ENCODE data around the gene PDE5A.
A peak's percentile ranks its signal among the peaks of the same experiment; 100 is the strongest.

Gene PDE5A

DNA sequence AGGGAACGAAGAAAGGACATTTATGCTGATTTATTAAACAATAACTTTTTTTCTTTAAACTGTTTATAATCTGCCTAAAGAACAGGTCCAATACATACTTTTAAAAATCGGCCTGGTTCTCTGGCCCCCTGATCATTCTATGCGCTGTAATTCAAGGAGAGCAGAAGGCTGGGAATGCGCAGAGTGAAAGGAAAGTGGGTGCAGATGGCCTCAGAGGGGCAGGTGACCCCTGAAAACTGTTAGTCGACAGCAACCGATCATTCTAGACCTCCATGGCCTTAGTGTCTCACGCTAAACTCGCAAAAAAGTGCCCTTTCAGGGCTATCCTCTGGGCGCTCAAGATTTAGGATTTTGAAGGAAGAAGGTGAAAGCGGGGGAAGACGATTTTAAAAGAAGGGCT is 2.2 kb downstream of the PDE5A start:
- H3K27me3 ChIP-seq = no peaks in the 10 kb centered on the region
- TF ChIP-seq Cebpa-rat (IDR thresholded peaks at IDR 0.05) = no peak
- peak overlapping the region; percentile 98 for H3K4me2 ChIP-seq
- no peaks in the 10 kb centered on the region for H3K9me3 ChIP-seq
- H3K36me3 ChIP-seq = no peaks in the 10 kb centered on the region
- H4K20me1 ChIP-seq = no peaks in the 10 kb centered on the region
- H3K4me3 ChIP-seq = peak overlapping the region; percentile 85
- no peak overlapping the region for H3K9ac ChIP-seq
- H3K27ac ChIP-seq = no peak overlapping the region
- H3K4me1 ChIP-seq = peaks cover 13% of the 10 kb centered on the region

DNA sequence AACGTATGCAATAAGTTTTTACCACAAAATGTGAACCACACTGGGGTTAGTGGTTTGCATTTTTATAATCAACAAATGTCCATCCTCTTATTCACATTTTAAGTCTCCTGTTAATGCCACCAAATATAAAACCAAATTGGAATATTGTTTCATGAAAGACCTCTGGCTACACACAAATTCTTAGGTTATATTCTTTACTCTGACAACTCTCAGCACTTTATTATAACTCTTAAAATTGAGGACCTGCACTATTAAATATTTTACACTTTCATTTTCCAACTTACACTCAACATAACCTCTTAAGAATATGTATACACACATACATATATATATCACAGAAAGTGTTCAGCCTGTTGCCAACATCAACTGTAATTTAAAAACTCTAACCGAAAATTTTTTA is 2.8 kb downstream of the PDE5A start:
- Histone ChIP-seq H3K4me1 (peaks cover 13% of the 10 kb centered on the region), H3K4me3 (no peak overlapping the region), H3K9ac (no peak overlapping the region), H3K27ac (no peak overlapping the region), H3K36me3 (no peaks in the 10 kb centered on the region), H3K4me2 (no peak overlapping the region), H3K27me3 (no peaks in the 10 kb centered on the region), H3K9me3 (no peaks in the 10 kb centered on the region), H4K20me1 (no peaks in the 10 kb centered on the region)
- TF ChIP-seq Cebpa-rat (IDR thresholded peaks at IDR 0.05) = no peak

DNA sequence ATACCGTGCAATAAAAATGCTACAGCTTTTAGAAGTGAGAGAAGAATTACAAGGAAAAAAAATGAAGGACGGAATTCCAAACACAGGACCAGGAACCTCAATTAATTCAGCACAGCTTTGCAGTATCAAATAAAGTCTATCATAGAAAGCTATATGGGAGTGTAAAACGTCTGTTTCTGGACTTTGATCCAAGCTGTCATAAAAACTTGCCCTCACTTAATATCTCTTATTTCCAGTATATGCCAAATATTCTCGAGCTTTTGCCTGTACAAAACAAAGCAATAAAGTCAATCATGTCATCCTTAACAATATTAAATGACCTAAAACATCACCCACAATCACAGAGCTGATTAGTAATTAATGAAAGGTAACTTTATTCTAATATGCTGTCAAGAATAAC is 4.2 kb downstream of the PDE5A start:
- no peak overlapping the region for H3K4me2 ChIP-seq
- H3K27ac ChIP-seq = no peak overlapping the region
- TF ChIP-seq Cebpa-rat (IDR thresholded peaks at IDR 0.05) = no peak
- H3K9me3 ChIP-seq = no peaks in the 10 kb centered on the region
- H3K4me3 ChIP-seq = no peak overlapping the region
- no peaks in the 10 kb centered on the region for H3K36me3 ChIP-seq
- H3K27me3 ChIP-seq = no peaks in the 10 kb centered on the region
- peaks cover 9% of the 10 kb centered on the region for H3K4me1 ChIP-seq
- no peak overlapping the region for H3K9ac ChIP-seq
- H4K20me1 ChIP-seq = no peaks in the 10 kb centered on the region

DNA sequence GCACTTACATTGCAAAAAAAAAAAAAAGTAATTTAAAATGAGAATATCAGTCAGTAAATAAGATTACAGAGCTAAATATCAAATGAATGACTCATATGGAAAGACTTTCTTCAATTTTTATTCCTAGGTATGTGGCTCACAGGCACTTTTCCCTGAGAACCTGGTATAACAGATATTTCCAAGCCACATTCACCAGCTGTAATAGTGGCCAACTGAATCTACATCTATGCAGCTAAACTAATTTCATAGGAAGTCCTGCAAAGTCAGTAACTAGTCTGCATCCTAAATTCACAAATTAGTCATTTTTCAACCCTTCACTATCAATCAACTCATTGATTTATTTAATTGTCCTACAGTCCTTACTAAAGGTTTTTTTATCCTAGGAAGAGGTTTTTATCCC is 5.6 kb downstream of the PDE5A start:
- H3K4me2 ChIP-seq = no peak overlapping the region

DNA sequence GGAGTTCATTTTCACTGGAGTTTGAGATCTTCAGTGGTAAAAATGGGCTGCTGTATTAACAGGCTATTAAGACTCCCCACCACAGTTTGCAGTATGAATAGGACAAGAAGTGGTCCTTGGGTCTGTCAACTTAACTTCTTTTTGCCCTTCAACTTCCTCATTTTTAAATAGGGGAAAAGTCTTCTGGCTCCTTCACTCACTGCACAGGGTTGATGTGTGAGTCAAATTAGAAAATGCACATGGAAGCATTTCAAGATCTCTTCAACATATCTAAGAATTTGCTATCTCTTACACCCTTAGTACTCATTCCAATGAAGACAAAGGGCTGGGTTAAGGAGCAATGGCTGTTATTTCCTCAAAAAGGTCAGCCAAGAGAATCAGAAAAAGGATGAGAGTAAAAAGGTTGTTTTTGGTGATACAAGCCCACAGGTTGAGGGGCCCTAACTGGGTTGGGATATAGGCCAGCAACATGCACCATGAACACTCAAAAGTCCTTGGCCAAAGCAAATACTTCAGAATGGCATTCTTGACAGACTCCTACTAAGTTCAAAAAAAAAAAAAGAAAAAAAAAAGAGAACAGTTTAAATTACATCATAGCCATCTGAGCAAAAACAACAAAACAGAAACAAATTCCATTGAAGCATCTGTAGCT is 13.4 kb downstream of the PDE5A start:
- Histone ChIP-seq H3K4me3 (no peak overlapping the region), H3K27me3 (no peaks in the 10 kb centered on the region), H3K4me1 (no peaks in the 10 kb centered on the region), H3K27ac (no peak overlapping the region), H3K9me3 (peaks cover 4% of the 10 kb centered on the region; the same call in 1 of the 2 replicates), H4K20me1 (no peaks in the 10 kb centered on the region), H3K4me2 (no peak overlapping the region), H3K9ac (no peak overlapping the region), H3K36me3 (no peaks in the 10 kb centered on the region)
- TF ChIP-seq Cebpa-rat (IDR thresholded peaks at IDR 0.05) = no peak

More for the DNA sequence above, 5.6 kb downstream of the PDE5A start:
- no peak for TF ChIP-seq Cebpa-rat (IDR thresholded peaks at IDR 0.05)
- no peak overlapping the region for H3K4me3 ChIP-seq
- H3K9me3 ChIP-seq = no peaks in the 10 kb centered on the region
- no peak overlapping the region for H3K9ac ChIP-seq
- H3K4me1 ChIP-seq = peaks cover 6% of the 10 kb centered on the region; the same call in 1 of the 2 replicates
- H3K27ac ChIP-seq = no peak overlapping the region
- no peaks in the 10 kb centered on the region for H3K27me3 ChIP-seq
- H4K20me1 ChIP-seq = no peaks in the 10 kb centered on the region
- H3K36me3 ChIP-seq = no peaks in the 10 kb centered on the region

DNA sequence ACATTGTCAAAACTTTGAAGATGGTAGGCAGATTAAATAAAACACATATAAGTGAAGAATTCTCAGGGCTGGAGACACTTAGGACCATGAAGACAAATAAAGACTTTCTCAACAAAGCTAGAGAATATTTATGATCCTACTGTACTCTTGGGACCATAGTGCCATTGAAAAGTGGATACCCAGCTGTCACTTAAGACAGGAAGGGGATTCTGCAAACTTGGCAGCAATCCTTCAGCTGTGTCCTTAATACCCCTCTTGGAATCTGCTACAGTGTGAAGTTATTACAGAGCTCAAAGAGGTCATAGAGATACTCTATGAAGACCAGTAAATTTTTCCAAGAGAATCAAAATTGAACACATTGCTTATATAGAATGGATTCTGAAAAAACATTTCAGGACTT is 24.3 kb downstream of the PDE5A start:
- Histone ChIP-seq H3K27ac (no peak overlapping the region), H4K20me1 (no peaks in the 10 kb centered on the region), H3K9me3 (peaks cover 3% of the 10 kb centered on the region; the same call in 1 of the 2 replicates), H3K4me2 (no peak overlapping the region), H3K36me3 (no peaks in the 10 kb centered on the region), H3K4me3 (no peak overlapping the region), H3K4me1 (no peaks in the 10 kb centered on the region), H3K9ac (no peak overlapping the region), H3K27me3 (no peaks in the 10 kb centered on the region)
- TF ChIP-seq Cebpa-rat (IDR thresholded peaks at IDR 0.05) = no peak

DNA sequence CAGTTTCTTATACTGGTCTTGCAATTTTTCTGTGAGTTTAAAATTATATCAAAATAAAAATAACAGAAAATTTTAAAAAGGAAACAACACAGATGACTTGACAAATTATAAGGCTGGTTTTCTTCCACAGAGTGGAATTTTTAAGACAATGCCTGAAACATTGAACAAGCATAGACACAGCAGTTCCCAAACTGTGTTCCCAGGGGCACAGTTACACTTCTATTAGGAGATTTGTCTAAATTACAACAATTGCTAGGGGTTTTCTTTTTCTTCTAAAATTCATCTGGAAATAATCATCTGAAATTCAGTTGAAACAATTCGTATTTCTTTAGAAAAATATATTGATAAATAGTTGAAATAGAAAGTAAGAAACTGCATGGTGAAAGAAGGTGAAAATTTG is 26.2 kb downstream of the PDE5A start:
- H3K9me3 ChIP-seq = peaks cover 13% of the 10 kb centered on the region
- no peak overlapping the region for H3K4me3 ChIP-seq
- no peaks in the 10 kb centered on the region for H4K20me1 ChIP-seq
- H3K27ac ChIP-seq = no peak overlapping the region
- 0 out of 2 replicates have a peak, but pooled peaks cover 6% of the 10 kb centered on the region for H3K36me3 ChIP-seq
- no peaks in the 10 kb centered on the region for H3K27me3 ChIP-seq
- H3K4me1 ChIP-seq = no peaks in the 10 kb centered on the region
- H3K4me2 ChIP-seq = no peak overlapping the region
- H3K9ac ChIP-seq = no peak overlapping the region
- no peak for TF ChIP-seq Cebpa-rat (IDR thresholded peaks at IDR 0.05)

DNA sequence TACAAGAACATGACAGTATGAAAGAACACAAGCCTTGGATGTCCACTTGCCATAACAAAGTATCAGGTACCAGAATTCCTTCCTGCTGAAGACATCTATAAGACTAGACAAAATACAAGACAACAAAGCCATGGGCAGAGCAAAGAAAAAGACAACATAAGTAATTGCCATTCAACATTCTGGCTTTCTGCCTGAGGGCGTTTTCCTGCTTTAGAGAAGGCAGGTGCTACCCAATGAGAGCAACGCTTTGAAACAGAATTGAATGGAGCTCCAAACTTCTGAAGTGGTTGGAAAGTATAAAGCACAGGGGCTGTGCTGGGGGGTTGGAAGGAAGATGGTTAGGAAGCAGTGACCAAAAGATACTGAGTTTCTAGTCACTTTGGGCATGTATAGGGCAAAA is 30.1 kb downstream of the PDE5A start:
- Histone ChIP-seq H3K4me3 (no peak overlapping the region), H3K27ac (no peak overlapping the region)

DNA sequence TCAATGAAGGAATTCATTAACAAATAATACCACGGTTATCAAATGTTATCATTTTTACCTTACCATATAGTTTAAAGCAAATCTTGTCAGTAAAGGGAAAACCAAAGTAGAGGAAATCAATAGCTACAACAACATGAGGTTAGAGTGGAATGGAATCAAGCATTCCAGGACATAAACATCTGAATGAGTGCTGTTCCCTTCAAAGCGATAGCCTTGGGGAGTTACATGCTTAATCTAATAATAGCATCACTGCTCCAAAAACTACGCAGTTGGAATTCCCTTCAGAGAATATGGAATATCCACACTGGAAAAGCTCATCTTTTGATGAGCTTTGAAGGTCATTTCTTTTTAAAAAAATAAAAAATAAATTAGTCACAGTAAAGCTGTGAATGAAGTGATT is 31.2 kb downstream of the PDE5A start:
- H3K4me2 ChIP-seq = no peak overlapping the region
- H3K9ac ChIP-seq = no peak overlapping the region
- H3K9me3 ChIP-seq = peaks cover 13% of the 10 kb centered on the region
- no peaks in the 10 kb centered on the region for H3K27me3 ChIP-seq
- no peak for TF ChIP-seq Cebpa-rat (IDR thresholded peaks at IDR 0.05)
- no peak overlapping the region for H3K27ac ChIP-seq
- H3K4me3 ChIP-seq = no peak overlapping the region
- H3K36me3 ChIP-seq = peaks cover 10% of the 10 kb centered on the region; the same call in 1 of the 2 replicates
- no peaks in the 10 kb centered on the region for H3K4me1 ChIP-seq
- H4K20me1 ChIP-seq = no peaks in the 10 kb centered on the region

More for the DNA sequence above, 30.1 kb downstream of the PDE5A start:
- Histone ChIP-seq H4K20me1 (no peaks in the 10 kb centered on the region), H3K4me2 (no peak overlapping the region), H3K9ac (no peak overlapping the region), H3K27me3 (no peaks in the 10 kb centered on the region), H3K9me3 (peaks cover 13% of the 10 kb centered on the region), H3K4me1 (no peaks in the 10 kb centered on the region), H3K36me3 (peaks cover 10% of the 10 kb centered on the region; the same call in 1 of the 2 replicates)
- no peak for TF ChIP-seq Cebpa-rat (IDR thresholded peaks at IDR 0.05)

DNA sequence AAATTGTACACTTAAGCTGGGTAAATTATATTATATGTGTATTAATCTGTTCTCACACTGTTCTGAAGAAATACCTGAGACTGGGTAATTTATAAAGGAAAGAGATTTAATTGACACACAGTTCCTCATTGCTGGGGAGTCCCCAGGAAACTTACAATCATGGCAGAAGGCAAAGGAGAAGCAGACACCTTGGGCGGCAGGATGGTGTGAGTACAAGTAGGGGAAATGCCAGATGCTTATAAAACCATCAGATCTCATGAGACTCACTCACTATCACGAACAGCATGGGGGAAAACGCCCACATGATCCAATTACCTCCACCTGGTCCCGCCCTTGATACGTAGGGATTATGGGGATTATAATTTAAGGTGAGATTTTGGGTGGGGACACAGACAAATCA is 34.9 kb downstream of the PDE5A start:
- Histone ChIP-seq H3K9ac (no peak overlapping the region), H3K4me1 (no peaks in the 10 kb centered on the region), H4K20me1 (no peaks in the 10 kb centered on the region), H3K4me3 (no peak overlapping the region), H3K4me2 (no peak overlapping the region), H3K27me3 (no peaks in the 10 kb centered on the region), H3K36me3 (peaks cover 8% of the 10 kb centered on the region; the same call in 1 of the 2 replicates), H3K9me3 (peaks cover 4% of the 10 kb centered on the region), H3K27ac (no peak overlapping the region)
- TF ChIP-seq Cebpa-rat (IDR thresholded peaks at IDR 0.05) = no peak

Measured in BLaER1 (cell line).